GM23338 (cell line): Measurements from ENCODE around the gene CLDN7. TPM values are rescaled to one million over a fixed set of nuclear protein-coding genes. Genes with fewer than 3 reads are reported as not detected.

Experiments used
- ATAC-seq: fragments of 200-7000 bp; cut with Tn5 transposase; 3 replicates; pipeline ENCODE4 v1.9.1; 2020
- DNase-seq: peaks from one replicate; pipeline ENCODE4 v3.0.0-alpha.2; 2015; ENCODE audit warnings: low spot score
- H2AFZ ChIP-seq: fragments of 200-600 bp; sonication (generic); 2 replicates; pipeline ENCODE4 v1.8.0; 2016; ENCODE audit warnings: antibody characterized with exemption, mild to moderate bottlenecking, moderate library complexity
- H3F3A ChIP-seq: fragments of 200-600 bp; sonication (generic); replicated peaks from 2 replicates; pipeline ENCODE4 v1.8.0; 2017; ENCODE audit warnings: antibody characterized with exemption, mixed run types, low read depth
- H3K27ac ChIP-seq: fragments of 200-600 bp; sonication (generic); 2 replicates; pipeline ENCODE4 v1.6.1; 2016; ENCODE audit warnings: low read depth
- H3K27me3 ChIP-seq: fragments of 200-600 bp; sonication (generic); 2 replicates; pipeline ENCODE4 v1.8.0; 2016; ENCODE audit warnings: mild to moderate bottlenecking, mixed run types, moderate library complexity; ENCODE audit not compliant: insufficient read depth
- H3K36me3 ChIP-seq: fragments of 200-600 bp; sonication (generic); 2 replicates; pipeline ENCODE4 v1.8.0; 2016; ENCODE audit warnings: mild to moderate bottlenecking; ENCODE audit not compliant: insufficient read depth
- H3K4me1 ChIP-seq: fragments of 200-600 bp; sonication (generic); 2 replicates; pipeline ENCODE4 v1.8.0; 2016; ENCODE audit warnings: mild to moderate bottlenecking, moderate library complexity; ENCODE audit not compliant: insufficient read depth
- H3K4me2 ChIP-seq: fragments of 200-600 bp; sonication (generic); 2 replicates; pipeline ENCODE4 v1.7.1; 2017; ENCODE audit warnings: mixed run types
- H3K4me3 ChIP-seq: fragments of 200-600 bp; sonication (generic); 2 replicates; pipeline ENCODE4 v1.6.1; 2016; ENCODE audit warnings: mixed run types
- H3K79me2 ChIP-seq: fragments of 200-600 bp; sonication (generic); replicated peaks from 2 replicates; pipeline ENCODE4 v1.8.0; 2017; ENCODE audit warnings: mild to moderate bottlenecking; ENCODE audit not compliant: insufficient read depth
- H3K9me2 ChIP-seq: fragments of 200-600 bp; sonication (generic); 2 replicates; pipeline ENCODE4 v1.8.0; 2017; ENCODE audit not compliant: insufficient read depth
- H4K20me1 ChIP-seq: fragments of 200-600 bp; sonication (generic); replicated peaks from 2 replicates; pipeline ENCODE4 v1.8.0; 2017; ENCODE audit warnings: mild to moderate bottlenecking; ENCODE audit not compliant: insufficient read depth
- H3K27ac Mint-ChIP-seq: 2 replicates; pipeline ENCODE4 v1.8.0; 2020; ENCODE audit warnings: inconsistent platforms, mild to moderate bottlenecking, moderate library complexity, mixed read lengths
- H3K27me3 Mint-ChIP-seq: 3 replicates; pipeline ENCODE4 v1.8.0; 2022; ENCODE audit warnings: low read depth, mild to moderate bottlenecking, moderate library complexity, mixed read lengths, inconsistent platforms; ENCODE audit not compliant: insufficient read depth, poor library complexity
- H3K36me3 Mint-ChIP-seq: 3 replicates; pipeline ENCODE4 v1.8.0; 2021; ENCODE audit warnings: low read depth, mild to moderate bottlenecking, inconsistent platforms, moderate library complexity, mixed read lengths
- H3K4me1 Mint-ChIP-seq: 3 replicates; pipeline ENCODE4 v1.8.0; 2020; ENCODE audit warnings: mild to moderate bottlenecking, inconsistent platforms, mixed read lengths
- H3K4me3 Mint-ChIP-seq: 3 replicates; pipeline ENCODE4 v1.8.0; 2021; ENCODE audit warnings: moderate library complexity, mild to moderate bottlenecking, inconsistent platforms, mixed read lengths
- H3K9me3 Mint-ChIP-seq: 3 replicates; pipeline ENCODE4 v1.8.0; 2020; ENCODE audit warnings: moderate library complexity, mild to moderate bottlenecking, inconsistent platforms, mixed read lengths
- CREB1 ChIP-seq: fragments of 250-450 bp; sonication (Bioruptor Pico); IDR thresholded peaks from 2 replicates; pipeline ENCODE4 v1.5.0; 2020; ENCODE audit warnings: low read depth, mild to moderate bottlenecking, moderate library complexity
- CTCF ChIP-seq, 2 experiments: fragments of 200-600 bp in 1 of 2; sonication (generic) in 1 of 2; conservative IDR thresholded peaks; 2 replicates each; pipeline versions ENCODE4 v1.5.1 to v1.6.1; 2016 to 2017; ENCODE audit warnings: antibody characterized with exemption in 2 of 2, low read depth in 2 of 2, mild to moderate bottlenecking in 2 of 2, moderate library complexity in 1 of 2
- ETS1 ChIP-seq: IDR thresholded peaks from 2 replicates; pipeline ENCODE4 v1.6.1; 2016; ENCODE audit warnings: antibody characterized with exemption
- EZH2 ChIP-seq: fragments of 200-600 bp; sonication (generic); IDR thresholded peaks from one replicate; pipeline ENCODE4 v1.8.0; 2017; ENCODE audit warnings: antibody characterized with exemption, mild to moderate bottlenecking, low read depth; ENCODE audit not compliant: unreplicated experiment
- EZH2phosphoT487 ChIP-seq: fragments of 200-600 bp; sonication (generic); IDR thresholded peaks from one replicate; pipeline ENCODE4 v1.8.1; 2018; ENCODE audit warnings: antibody characterized with exemption; ENCODE audit not compliant: unreplicated experiment
- JUNB ChIP-seq: IDR thresholded peaks from one replicate; pipeline ENCODE4 v1.6.1; 2016; ENCODE audit warnings: antibody characterized with exemption; ENCODE audit not compliant: unreplicated experiment
- NANOG ChIP-seq: IDR thresholded peaks from 2 replicates; pipeline ENCODE4 v1.6.1; 2016; ENCODE audit warnings: antibody characterized with exemption, borderline replicate concordance
- POLR2AphosphoS5 ChIP-seq: IDR thresholded peaks from 2 replicates; pipeline ENCODE4 v1.6.1; 2016; ENCODE audit warnings: antibody characterized with exemption, low read depth
- REST ChIP-seq: IDR thresholded peaks from one replicate; pipeline ENCODE4 v1.6.1; 2018; ENCODE audit warnings: antibody characterized with exemption; ENCODE audit not compliant: unreplicated experiment
- STAT1 ChIP-seq: IDR thresholded peaks from one replicate; pipeline ENCODE4 v1.6.1; 2016; ENCODE audit warnings: antibody characterized with exemption; ENCODE audit not compliant: unreplicated experiment
- ZNF114 ChIP-seq: fragments of 250-450 bp; sonication (Bioruptor Pico); IDR thresholded peaks from 2 replicates; pipeline ENCODE4 v1.5.0; 2020; ENCODE audit warnings: mild to moderate bottlenecking, moderate library complexity
- ZNF331 ChIP-seq: fragments of 250-450 bp; sonication (Bioruptor Pico); IDR thresholded peaks from 2 replicates; pipeline ENCODE4 v1.5.0; 2020; ENCODE audit warnings: low read depth, mild to moderate bottlenecking, moderate library complexity
- ZNF462 ChIP-seq: fragments of 250-450 bp; sonication (Bioruptor Pico); IDR thresholded peaks from 2 replicates; pipeline ENCODE4 v1.5.0; 2020; ENCODE audit warnings: mild to moderate bottlenecking, moderate library complexity
- polyA plus RNA-seq: library from polyadenylated mRNA; unstranded; fragments of >200 nt; fragmentation: Nextera tagmentation; extraction: Ambion mirVana; gene quantifications from 2 replicates; pipeline ENCODE4 v1.2.1, GENCODE V29; 2016
- total RNA-seq: library from RNA; depleted of rRNA; stranded (reverse); fragments of >200 nt; shearing (Covaris generic); gene quantifications from 2 replicates; pipeline ENCODE4 v1.2.3, GENCODE V29; 2014

Gene CLDN7
- total and polyA plus RNA-seq, 2 experiments from 2014 or later = 50.7 to 111 TPM

GRCh38 chr17:7292729-7293128 lies 30.5 kb upstream of the CLDN7 start:
- peak overlapping the region; percentile 77 for H3K4me3 Mint-ChIP-seq
- Histone ChIP-seq H3K27me3 (peaks cover 18% of the 10 kb centered on the region), H3K36me3 (no peaks in the 10 kb centered on the region), H4K20me1 (peaks cover 4% of the 10 kb centered on the region; the same call in 1 of the 2 replicates), H3K27ac (no peak overlapping the region), H3K4me3 (peak overlapping the region; percentile 61; the same call in 1 of the 2 replicates), H3K79me2 (no peaks in the 10 kb centered on the region), H3F3A (peaks cover 23% of the 10 kb centered on the region), H3K4me2 (peak overlapping the region; percentile 17; the same call in 1 of the 2 replicates), H3K9me2 (no peaks in the 10 kb centered on the region), H2AFZ (no peak overlapping the region), H3K4me1 (peaks cover 21% of the 10 kb centered on the region)
- peaks cover 9% of the 10 kb centered on the region; the same call in 1 of the 3 replicates for H3K9me3 Mint-ChIP-seq
- peaks cover 30% of the 10 kb centered on the region for H3K27me3 Mint-ChIP-seq
- H3K4me1 Mint-ChIP-seq = peaks cover 37% of the 10 kb centered on the region
- H3K36me3 Mint-ChIP-seq = peaks cover 11% of the 10 kb centered on the region; the same call in 2 of the 3 replicates
- TF ChIP-seq JUNB (no peak), EZH2phosphoT487 (no peak), ZNF331 (no peak), EZH2 (no peak), NANOG (no peak), CREB1 (CRISPR knock-in tag) (no peak), REST (no peak), CTCF (conservative IDR thresholded peaks at IDR 0.05; ENCODE audit: low read depth in 2 of 2) (no peak), ETS1 (no peak), POLR2AphosphoS5 (no peak), STAT1 (no peak), ZNF462 (CRISPR knock-in tag) (no peak), ZNF114 (CRISPR knock-in tag) (no peak)
- DNase-seq (no peak), ATAC-seq (no peak)
- H3K27ac Mint-ChIP-seq = no peak overlapping the region
